Caco-2 (cell line): Measurements from ENCODE around the gene PCARE. TPM values are rescaled to one million over a fixed set of nuclear protein-coding genes. Genes with fewer than 3 reads are reported as not detected.

Experiments used
- BruUV-seq: library from RNA; stranded (reverse); fragments of 400-500 nt; replicated peaks from 2 replicates; lab custom pipeline; 2021; lab: Mats Ljungman, UMichigan
- CTCF ChIA-PET: fragments of 300-600 bp; sonication (Branson Sonifier 250); formaldehyde crosslinking; loops from one replicate; lab custom pipeline; 2022; ENCODE audit warnings: antibody characterized with exemption; lab: Charles Lee
- POLR2A ChIA-PET: fragments of 300-600 bp; sonication (Branson Sonifier 250); formaldehyde crosslinking; loops from one replicate; lab custom pipeline; 2022; ENCODE audit warnings: antibody characterized with exemption; lab: Charles Lee
- DNase-seq, 2 experiments: peaks; one replicate each; pipeline versions ENCODE4 v3.0.0 to v3.0.0-alpha.2; 2020 to 2022
- H3K27me3 ChIP-seq: replicated peaks from 2 replicates; pipeline ENCODE4 v1.6.0; 2011; ENCODE audit warnings: low read length; ENCODE audit not compliant: control insufficient read depth, insufficient read depth
- H3K36me3 ChIP-seq: 2 replicates; pipeline ENCODE4 v1.5.1; 2011; ENCODE audit warnings: low read length; ENCODE audit not compliant: control insufficient read depth, insufficient read depth
- H3K4me1 ChIP-seq: fragments of 250-450 bp; sonication (Bioruptor Pico); 2 replicates; pipeline ENCODE4 v1.5.1; 2020; ENCODE audit warnings: mild to moderate bottlenecking
- H3K4me3 ChIP-seq: 2 replicates; pipeline ENCODE4 v1.5.1; 2011; ENCODE audit warnings: low read depth, mild to moderate bottlenecking, control low read depth, low read length
- H3K9me3 ChIP-seq: fragments of 250-450 bp; sonication (Bioruptor Pico); 2 replicates; pipeline ENCODE4 v1.5.1; 2020; ENCODE audit warnings: mild to moderate bottlenecking, moderate library complexity
- H3K27ac Mint-ChIP-seq: one replicate; pipeline ENCODE4 v1.8.0; 2022; ENCODE audit warnings: mixed read lengths; ENCODE audit not compliant: unreplicated experiment
- H3K27me3 Mint-ChIP-seq: one replicate; pipeline ENCODE4 v1.8.0; 2022; ENCODE audit warnings: mixed read lengths; ENCODE audit not compliant: insufficient read depth, unreplicated experiment
- H3K36me3 Mint-ChIP-seq: one replicate; pipeline ENCODE4 v1.8.0; 2022; ENCODE audit warnings: mild to moderate bottlenecking, mixed read lengths; ENCODE audit not compliant: insufficient read depth, unreplicated experiment
- H3K4me1 Mint-ChIP-seq: one replicate; pipeline ENCODE4 v1.8.0; 2022; ENCODE audit warnings: low read depth, mixed read lengths; ENCODE audit not compliant: unreplicated experiment
- H3K4me3 Mint-ChIP-seq: one replicate; pipeline ENCODE4 v1.8.0; 2022; ENCODE audit warnings: mild to moderate bottlenecking, moderate library complexity, mixed read lengths; ENCODE audit not compliant: unreplicated experiment
- H3K9me3 Mint-ChIP-seq: one replicate; pipeline ENCODE4 v1.8.0; 2022; ENCODE audit warnings: mixed read lengths; ENCODE audit not compliant: unreplicated experiment
- intact Hi-C: fragments of 100-400 bp; cut with micrococcal nuclease; formaldehyde crosslinking; loops from one replicate; pipeline ENCODE4 v1.10.0; 2022; ENCODE audit not compliant: unreplicated experiment
- total RNA-seq: library from RNA; stranded (reverse); gene quantifications from 2 replicates; pipeline ENCODE4 v1.2.3, GENCODE V29; 2022
- TF ChIP-seq, protein P1 (sequence below), 2 experiments: fragments of 200-600 bp in 1 of 2; IDR thresholded peaks; 1 replicate in 1 of 2; 2 replicates in 1 of 2; pipeline versions ENCODE4 v1.5.1 to v1.8.0; 2011 to 2022; ENCODE audit warnings: antibody characterized with exemption in 1 of 2, control low read depth in 1 of 2, inconsistent platforms in 1 of 2, low read depth in 1 of 2, low read length in 1 of 2, mild to moderate bottlenecking in 1 of 2, moderate library complexity in 1 of 2; ENCODE audit not compliant: insufficient read depth in 1 of 2, severe bottlenecking in 1 of 2, unreplicated experiment in 1 of 2

The PCARE gene
- total RNA-seq, 1 experiment from 2014 or later = not detected

DNA sequence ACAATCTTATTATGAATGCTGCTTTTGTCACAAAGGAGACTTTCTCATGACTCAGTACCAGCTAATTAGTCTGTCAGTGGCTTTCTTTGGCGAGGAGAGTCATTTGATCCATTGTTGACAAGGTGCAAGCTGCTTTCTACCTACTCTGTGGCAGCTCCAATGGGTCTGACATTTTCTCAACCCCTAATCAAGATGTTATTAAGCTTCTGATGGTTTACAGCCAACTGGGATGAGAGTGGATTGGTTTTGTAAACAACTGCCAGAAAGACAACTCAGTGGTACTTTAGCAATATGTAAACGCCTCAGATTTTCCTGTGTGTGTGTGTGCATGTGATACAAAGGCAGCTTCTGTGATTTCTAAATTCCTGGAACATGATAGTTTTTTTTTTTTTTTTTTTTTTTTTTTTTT, 32.7 kb upstream of the PCARE start:
- H3K27ac Mint-ChIP-seq = no peak overlapping the region

DNA sequence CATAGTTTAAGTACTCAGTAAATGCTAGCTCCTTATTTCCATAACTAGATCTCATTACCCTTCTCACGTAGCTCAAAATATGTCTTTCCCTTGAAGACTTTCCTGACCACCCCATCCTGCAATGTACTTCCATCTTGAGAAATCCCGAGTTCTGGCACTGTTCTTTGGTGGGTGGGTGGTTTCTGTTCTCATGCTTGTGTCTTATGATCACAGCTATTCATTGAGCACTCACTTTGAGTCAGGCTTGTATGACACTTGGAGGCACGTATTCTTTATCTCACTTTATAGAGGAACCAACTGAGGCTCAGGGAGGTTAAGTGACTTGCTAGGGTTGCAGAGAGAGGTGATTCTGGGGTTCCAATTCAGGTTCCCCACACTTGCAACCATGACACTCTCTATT, 31.9 kb upstream of the PCARE start:
- no peak for DNase-seq
- no peaks in the 10 kb centered on the region for H3K27me3 ChIP-seq
- no peaks in the 10 kb centered on the region for H3K9me3 ChIP-seq
- ChIA-PET POLR2A (interaction anchor here (0.6 kb wide), 1 partner anchor 109 kb away, joined by 4 read pairs; no protein-coding TSS in a partner anchor), CTCF (no interaction called here)
- intact Hi-C loops = loop anchor here (5.0 kb wide), 1 partner anchor 91 kb away; no protein-coding TSS in a partner anchor
- Mint-ChIP-seq H3K27ac (no peak overlapping the region), H3K27me3 (no peaks in the 10 kb centered on the region), H3K4me1 (no peaks in the 10 kb centered on the region), H3K36me3 (no peaks in the 10 kb centered on the region), H3K4me3 (no peak overlapping the region), H3K9me3 (no peaks in the 10 kb centered on the region)
- H3K36me3 ChIP-seq = no peaks in the 10 kb centered on the region
- TF ChIP-seq, protein P1, sequence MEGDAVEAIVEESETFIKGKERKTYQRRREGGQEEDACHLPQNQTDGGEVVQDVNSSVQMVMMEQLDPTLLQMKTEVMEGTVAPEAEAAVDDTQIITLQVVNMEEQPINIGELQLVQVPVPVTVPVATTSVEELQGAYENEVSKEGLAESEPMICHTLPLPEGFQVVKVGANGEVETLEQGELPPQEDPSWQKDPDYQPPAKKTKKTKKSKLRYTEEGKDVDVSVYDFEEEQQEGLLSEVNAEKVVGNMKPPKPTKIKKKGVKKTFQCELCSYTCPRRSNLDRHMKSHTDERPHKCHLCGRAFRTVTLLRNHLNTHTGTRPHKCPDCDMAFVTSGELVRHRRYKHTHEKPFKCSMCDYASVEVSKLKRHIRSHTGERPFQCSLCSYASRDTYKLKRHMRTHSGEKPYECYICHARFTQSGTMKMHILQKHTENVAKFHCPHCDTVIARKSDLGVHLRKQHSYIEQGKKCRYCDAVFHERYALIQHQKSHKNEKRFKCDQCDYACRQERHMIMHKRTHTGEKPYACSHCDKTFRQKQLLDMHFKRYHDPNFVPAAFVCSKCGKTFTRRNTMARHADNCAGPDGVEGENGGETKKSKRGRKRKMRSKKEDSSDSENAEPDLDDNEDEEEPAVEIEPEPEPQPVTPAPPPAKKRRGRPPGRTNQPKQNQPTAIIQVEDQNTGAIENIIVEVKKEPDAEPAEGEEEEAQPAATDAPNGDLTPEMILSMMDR (IDR thresholded peaks at IDR 0.05; ENCODE audit: insufficient read depth in 1 of 2, low read depth in 1 of 2, low read length in 1 of 2, severe bottlenecking in 1 of 2, unreplicated experiment in 1 of 2) = no peak
- BruUV-seq = no TSS peak
- H3K4me1 ChIP-seq = no peaks in the 10 kb centered on the region
- no peak overlapping the region for H3K4me3 ChIP-seq

More for the DNA sequence above, 32.7 kb upstream of the PCARE start:
- no peak overlapping the region for H3K4me3 ChIP-seq
- no peaks in the 10 kb centered on the region for H3K9me3 ChIP-seq
- no peaks in the 10 kb centered on the region for H3K4me1 ChIP-seq
- POLR2A ChIA-PET = no interaction called here
- Mint-ChIP-seq H3K9me3 (no peaks in the 10 kb centered on the region), H3K27me3 (no peaks in the 10 kb centered on the region), H3K4me1 (no peaks in the 10 kb centered on the region), H3K36me3 (no peaks in the 10 kb centered on the region), H3K4me3 (no peak overlapping the region)
- intact Hi-C loops = loop anchor here (5.0 kb wide), 1 partner anchor 90 kb away; no protein-coding TSS in a partner anchor
- H3K36me3 ChIP-seq = no peaks in the 10 kb centered on the region
- BruUV-seq = no TSS peak
- CTCF ChIA-PET = no interaction called here
- no peaks in the 10 kb centered on the region for H3K27me3 ChIP-seq
- no peak for DNase-seq
- TF ChIP-seq, protein P1 (IDR thresholded peaks at IDR 0.05; ENCODE audit: insufficient read depth in 1 of 2, low read depth in 1 of 2, low read length in 1 of 2, severe bottlenecking in 1 of 2, unreplicated experiment in 1 of 2) = no peak

DNA sequence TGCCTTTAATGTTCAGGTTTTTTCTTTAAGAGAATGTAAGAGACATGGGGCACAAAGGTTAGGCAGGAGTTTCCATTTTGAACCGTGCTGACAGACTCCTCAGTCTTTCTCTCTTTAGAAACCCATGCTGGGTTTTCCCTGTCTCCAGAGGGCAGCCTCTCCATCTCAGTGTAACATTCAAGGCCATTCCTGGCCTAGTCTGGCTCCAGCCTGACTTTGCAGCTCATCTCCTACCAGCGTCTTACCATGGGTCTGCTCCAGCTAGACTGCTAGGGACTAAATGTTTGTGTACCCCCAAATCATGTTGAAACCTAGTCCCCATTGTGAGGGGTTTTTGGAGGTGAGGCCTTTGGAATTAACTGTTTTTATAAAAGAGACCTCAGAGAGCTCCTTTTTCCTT, 31.1 kb upstream of the PCARE start:
- H3K4me3 Mint-ChIP-seq = no peak overlapping the region
- no peak overlapping the region for H3K4me3 ChIP-seq
- H3K27me3 Mint-ChIP-seq = no peaks in the 10 kb centered on the region
- H3K4me1 Mint-ChIP-seq = peaks cover 6% of the 10 kb centered on the region
- DNase-seq = no peak
- POLR2A ChIA-PET = no interaction called here
- H3K9me3 ChIP-seq = peaks cover under 1% of the 10 kb centered on the region
- no peaks in the 10 kb centered on the region for H3K36me3 Mint-ChIP-seq
- no peaks in the 10 kb centered on the region for H3K4me1 ChIP-seq
- peaks cover 7% of the 10 kb centered on the region for H3K9me3 Mint-ChIP-seq
- TF ChIP-seq, protein P1 (IDR thresholded peaks at IDR 0.05; ENCODE audit: insufficient read depth in 1 of 2, low read depth in 1 of 2, low read length in 1 of 2, severe bottlenecking in 1 of 2, unreplicated experiment in 1 of 2) = no peak
- H3K27me3 ChIP-seq = no peaks in the 10 kb centered on the region
- intact Hi-C loops = loop anchor here (5.0 kb wide), 1 partner anchor 92 kb away; no protein-coding TSS in a partner anchor
- H3K36me3 ChIP-seq = no peaks in the 10 kb centered on the region
- no TSS peak for BruUV-seq
- H3K27ac Mint-ChIP-seq = no peak overlapping the region
- CTCF ChIA-PET = no interaction called here
